T-cell (primary cell): ENCODE data around the gene ERF. TPM values are rescaled to one million over a fixed set of nuclear protein-coding genes. Genes with fewer than 3 reads are reported as not detected.

ENCODE experiments used
- ATAC-seq, 4 experiments: fragments of 200-7000 bp in 3 of 4; fragments of 150-1000 bp in 1 of 4; cut with Tn5 transposase; replicated peaks in 1 of 4; 1 replicate in 3 of 4; 2 replicates in 1 of 4; pipeline ENCODE4 v1.10.0; 2021; ENCODE audit warnings: moderate library complexity in 3 of 4, mild to moderate bottlenecking in 2 of 4, moderate number of reproducible peaks in 1 of 4
- CTCF ChIA-PET, 2 donors: fragments of 300-600 bp; sonication (Branson Sonifier 250); formaldehyde crosslinking; loops; one replicate each; lab custom pipeline; 2022; ENCODE audit warnings: antibody characterized with exemption in 2 of 2; lab: Charles Lee
- POLR2A ChIA-PET, 2 donors: fragments of 300-600 bp; sonication (Branson Sonifier 250); formaldehyde crosslinking; loops; one replicate each; lab custom pipeline; 2022; ENCODE audit warnings: antibody characterized with exemption in 2 of 2; lab: Charles Lee
- DNase-seq, 35 experiments: peaks; one replicate each; pipeline versions ENCODE4 v3.0.0 to v3.0.0-alpha.2; 2013 to 2023
- H3K27ac ChIP-seq: one replicate; pipeline ENCODE4 v1.5.1; 2013; ENCODE audit warnings: low read length
- H3K27me3 ChIP-seq, 2 experiments: replicated peaks in 1 of 2; 1 replicate in 1 of 2; 2 replicates in 1 of 2; pipeline versions ENCODE4 v1.6.1 to v1.7.0; 2013; ENCODE audit warnings: low read length in 1 of 2, mixed read lengths in 1 of 2; ENCODE audit not compliant: control insufficient read depth in 2 of 2, insufficient read depth in 2 of 2; ENCODE audit errors: extremely low read depth in 1 of 2
- H3K36me3 ChIP-seq, 2 donors: 1 replicate in 1 of 2; 2 replicates in 1 of 2; pipeline versions ENCODE4 v1.6.1 to v1.7.0; 2013; ENCODE audit warnings: low read length in 1 of 2; ENCODE audit not compliant: control insufficient read depth in 2 of 2, insufficient read depth in 1 of 2; ENCODE audit errors: extremely low read depth in 1 of 2
- H3K4me1 ChIP-seq, 2 experiments: 1 replicate in 1 of 2; 2 replicates in 1 of 2; pipeline versions ENCODE4 v1.6.1 to v1.7.0; 2013; ENCODE audit warnings: low read length in 2 of 2, mixed read lengths in 1 of 2; ENCODE audit not compliant: insufficient read depth in 2 of 2, control insufficient read depth in 1 of 2; ENCODE audit errors: extremely low read depth in 1 of 2
- H3K4me3 ChIP-seq, 2 donors: 1 replicate in 1 of 2; 2 replicates in 1 of 2; pipeline versions ENCODE4 v1.5.1 to v1.7.0; 2013; ENCODE audit warnings: mild to moderate bottlenecking in 2 of 2, low read length in 1 of 2, moderate library complexity in 1 of 2; ENCODE audit not compliant: control insufficient read depth in 1 of 2; ENCODE audit errors: extremely low read depth in 1 of 2
- H3K9me3 ChIP-seq: 2 replicates; pipeline ENCODE4 v1.7.0; 2013
- H3K27ac Mint-ChIP-seq, 2 donors: one replicate each; pipeline ENCODE4 v1.8.0; 2020 to 2021; ENCODE audit warnings: mild to moderate bottlenecking in 2 of 2, mixed read lengths in 2 of 2
- H3K27me3 Mint-ChIP-seq, 2 donors: one replicate each; pipeline ENCODE4 v1.8.0; 2021 to 2022; ENCODE audit warnings: mixed read lengths in 2 of 2
- H3K36me3 Mint-ChIP-seq: one replicate; pipeline ENCODE4 v1.8.0; 2021; ENCODE audit warnings: mixed read lengths
- H3K4me1 Mint-ChIP-seq, 3 donors: one replicate each; pipeline ENCODE4 v1.8.0; 2020 to 2022; ENCODE audit warnings: mixed read lengths in 3 of 3, mild to moderate bottlenecking in 1 of 3
- H3K4me3 Mint-ChIP-seq, 3 donors: one replicate each; pipeline ENCODE4 v1.8.0; 2020 to 2022; ENCODE audit warnings: mild to moderate bottlenecking in 3 of 3, mixed read lengths in 3 of 3, moderate library complexity in 3 of 3
- H3K9me3 Mint-ChIP-seq, 3 donors: one replicate each; pipeline ENCODE4 v1.8.0; 2020 to 2022; ENCODE audit warnings: mixed read lengths in 3 of 3
- WGBS: methylation state at CpG from one replicate; pipeline ENCODE4 v1.1.5; 2013; ENCODE audit warnings: missing lambda C conversion rate; ENCODE audit not compliant: insufficient coverage; 5-methylcytosine and 5-hydroxymethylcytosine counted together
- total RNA-seq, 35 experiments: library from RNA in 6 of 35; stranded (reverse) in 6 of 35; fragments of 120-200 nt in 1 of 35; gene quantifications; one replicate each; pipeline versions ENCODE4 v1.2.1 to v1.2.4 and lab custom pipeline; 2013 to 2026

Gene ERF
- total RNA-seq, 5 donors from 2014 or later (not counting 1 experiment from before 2014, with no cell fraction given), result 35.9 to 97.3 (median 44.6) TPM

GRCh38 chr19:42278452-42279154, 23.7 kb upstream of the ERF start:
- peak overlapping the region in 2 of 3 donors; percentile 83 to 87 for H3K4me3 Mint-ChIP-seq

GRCh38 chr19:42277821-42278451, 23.0 kb upstream of the ERF start:
- Mint-ChIP-seq H3K4me3 (no peak overlapping the region), H3K27ac (peak overlapping the region; percentile 92 to 97), H3K4me1 (peaks cover 37 to 57% (median 49%) of the 10 kb centered on the region in 3 donors), H3K27me3 (no peaks in the 10 kb centered on the region), H3K9me3 (no peaks in the 10 kb centered on the region), H3K36me3 (peaks cover 13% of the 10 kb centered on the region)
- Histone ChIP-seq H3K27me3 (no peaks in the 10 kb centered on the region), H3K4me1 (peaks cover 22 to 83% of the 10 kb centered on the region in 2 experiments), H3K27ac (no peak overlapping the region), H3K4me3 (no peak overlapping the region), H3K9me3 (no peaks in the 10 kb centered on the region), H3K36me3 (peaks cover 13 to 20% of the 10 kb centered on the region in 2 donors)
- ChIA-PET CTCF (no interaction called here), POLR2A (no interaction called here)
- DNase-seq, result peak in 1 of 35 experiments; percentile 1
- 96% methylated on average over 9 of the region's 10 CpGs for WGBS
- no peak for ATAC-seq

More at GRCh38 chr19:42278452-42279154, 23.7 kb upstream of the ERF start:
- ChIA-PET POLR2A (interaction anchor here in 1 of 2 donors (1.4 kb wide), 1 partner anchor 8 kb away, joined by 4 read pairs; no protein-coding TSS in a partner anchor), CTCF (interaction anchor here (0.6 to 2.0 kb wide), 7 partner anchors 8 to 170 kb away, joined by 3 to 22 read pairs (median 6); partner anchors contain the start of gene CIC (in 1 of the 2))
- H3K9me3 ChIP-seq, result no peaks in the 10 kb centered on the region
- peaks cover 26 to 87% of the 10 kb centered on the region in 2 experiments for H3K4me1 ChIP-seq
- no peaks in the 10 kb centered on the region for H3K27me3 ChIP-seq
- Mint-ChIP-seq H3K9me3 (no peaks in the 10 kb centered on the region), H3K27me3 (no peaks in the 10 kb centered on the region), H3K4me1 (peaks cover 37 to 56% (median 47%) of the 10 kb centered on the region in 3 donors), H3K27ac (peak overlapping the region; percentile 92 to 97), H3K36me3 (peaks cover 10% of the 10 kb centered on the region)
- peak overlapping the region; percentile 95 for H3K27ac ChIP-seq
- no peak overlapping the region for H3K4me3 ChIP-seq
- WGBS, result 89% methylated on average over 4 of the region's 5 CpGs
- peaks cover 9 to 14% of the 10 kb centered on the region in 2 donors for H3K36me3 ChIP-seq
- ATAC-seq, result no peak
- DNase-seq, result peak in 1 of 35 experiments; percentile 2

GRCh38 chr19:42276821-42277220, 21.9 kb upstream of the ERF start:
- H3K27ac ChIP-seq, result no peak overlapping the region

GRCh38 chr19:42276284-42276683, 21.4 kb upstream of the ERF start:
- ChIA-PET CTCF (no interaction called here), POLR2A (no interaction called here)
- H3K9me3 ChIP-seq, result no peaks in the 10 kb centered on the region
- peaks cover 15% of the 10 kb centered on the region for H3K36me3 Mint-ChIP-seq
- H3K27ac ChIP-seq, result no peak overlapping the region
- no peak for ATAC-seq
- peaks cover 42 to 53% (median 48%) of the 10 kb centered on the region in 3 donors for H3K4me1 Mint-ChIP-seq
- H3K27me3 Mint-ChIP-seq, result no peaks in the 10 kb centered on the region
- H3K27ac Mint-ChIP-seq, result peak overlapping the region; percentile 82 to 87
- H3K9me3 Mint-ChIP-seq, result no peaks in the 10 kb centered on the region
- peaks cover 19 to 35% of the 10 kb centered on the region in 2 donors for H3K36me3 ChIP-seq
- no peaks in the 10 kb centered on the region for H3K27me3 ChIP-seq
- H3K4me3 Mint-ChIP-seq, result peak overlapping the region in 1 of 3 donors; percentile 20
- H3K4me1 ChIP-seq, result peaks cover 11 to 77% of the 10 kb centered on the region in 2 experiments
- WGBS, result no CpG with 5 or more reads among the region's 3 CpGs
- no peak for DNase-seq
- no peak overlapping the region for H3K4me3 ChIP-seq

More at GRCh38 chr19:42276821-42277220, 21.9 kb upstream of the ERF start:
- H3K4me3 ChIP-seq, result no peak overlapping the region
- no peak for DNase-seq
- Mint-ChIP-seq H3K36me3 (peaks cover 13% of the 10 kb centered on the region), H3K4me3 (no peak overlapping the region), H3K27me3 (no peaks in the 10 kb centered on the region), H3K4me1 (peaks cover 37 to 49% (median 49%) of the 10 kb centered on the region in 3 donors), H3K9me3 (no peaks in the 10 kb centered on the region), H3K27ac (peak overlapping the region; percentile 27 to 58)
- no peaks in the 10 kb centered on the region for H3K27me3 ChIP-seq
- CTCF ChIA-PET, result no interaction called here
- WGBS, result 65% methylated on average over 4 of the region's 4 CpGs
- peaks cover 19 to 31% of the 10 kb centered on the region in 2 donors for H3K36me3 ChIP-seq
- ATAC-seq, result no peak
- POLR2A ChIA-PET, result no interaction called here
- H3K4me1 ChIP-seq, result peaks cover 14 to 77% of the 10 kb centered on the region in 2 experiments
- H3K9me3 ChIP-seq, result no peaks in the 10 kb centered on the region

- no CpG with 5 or more reads among the region's 3 CpGs for WGBS
- CTCF ChIA-PET, result no interaction called here
- ATAC-seq (no peak), DNase-seq (no peak)
- Histone ChIP-seq H3K4me1 (peaks cover 16 to 77% of the 10 kb centered on the region in 2 experiments), H3K27me3 (no peaks in the 10 kb centered on the region), H3K36me3 (peaks cover 19 to 35% of the 10 kb centered on the region in 2 donors), H3K9me3 (no peaks in the 10 kb centered on the region), H3K27ac (no peak overlapping the region), H3K4me3 (no peak overlapping the region)
- Mint-ChIP-seq H3K27me3 (no peaks in the 10 kb centered on the region), H3K9me3 (no peaks in the 10 kb centered on the region), H3K36me3 (peaks cover 16% of the 10 kb centered on the region), H3K27ac (peak overlapping the region; percentile 82 to 87), H3K4me1 (peaks cover 45 to 60% (median 52%) of the 10 kb centered on the region in 3 donors), H3K4me3 (no peak overlapping the region)
- POLR2A ChIA-PET, result no interaction called here
Observed at GRCh38 chr19:42275517-42275916, 20.6 kb upstream of the ERF start.

- no peak overlapping the region for H3K4me3 Mint-ChIP-seq
- peaks cover 16% of the 10 kb centered on the region for H3K36me3 Mint-ChIP-seq
- peaks cover 45 to 63% (median 56%) of the 10 kb centered on the region in 3 donors for H3K4me1 Mint-ChIP-seq
- ATAC-seq, result no peak
- Histone ChIP-seq H3K4me3 (no peak overlapping the region), H3K27ac (no peak overlapping the region), H3K4me1 (peaks cover 20 to 81% of the 10 kb centered on the region in 2 experiments), H3K9me3 (no peaks in the 10 kb centered on the region), H3K36me3 (peaks cover 19 to 35% of the 10 kb centered on the region in 2 donors), H3K27me3 (no peaks in the 10 kb centered on the region)
- H3K27ac Mint-ChIP-seq, result peak overlapping the region in 1 of 2 donors; percentile 73
- no peak for DNase-seq
- ChIA-PET POLR2A (no interaction called here), CTCF (no interaction called here)
- no peaks in the 10 kb centered on the region for H3K9me3 Mint-ChIP-seq
- 94% methylated on average over 7 of the region's 7 CpGs for WGBS
- H3K27me3 Mint-ChIP-seq, result no peaks in the 10 kb centered on the region
Observed at GRCh38 chr19:42275103-42275502, 20.2 kb upstream of the ERF start.
